Measurements from ENCODE around the gene MYO5B. TPM values are rescaled to one million over a fixed set of nuclear protein-coding genes. Genes with fewer than 3 reads are reported as not detected.
"Not testable (repeated sequence)": the region's sequence is repeated elsewhere in the genome, so short reads cannot be mapped to it uniquely, and the experiment has no call there.

Gene MYO5B
- total RNA-seq, 4 donors from 2014 or later = 32.0 to 63.3 (median 46.8) TPM

GRCh38 chr18:49813319-49814146 lies 381.4 kb downstream of the MYO5B start, which contains the start of gene ACAA2:
ACAA2 (minus strand) TSS chr18:49813533; CDS start chr18:49813484, 49 bp downstream.
- H3K4me3 ChIP-seq = peak within 1 kb of the TSS; percentile 59 to 89 (median 76)
- H3K27ac ChIP-seq = peak within 1 kb of the TSS; percentile 86 to 99 (median 95)
- no peaks in the 10 kb centered on the region for H3K36me3 ChIP-seq
- H3K27me3 ChIP-seq = no peaks in the 10 kb centered on the region
- DNase-seq = peak; percentile 28
- 0 to 2% methylated on average over 3 to 32 of the region's 74 CpGs for WGBS, 2 donors
- H3K9me3 ChIP-seq = peaks cover 0 to 8% (median 0%) of the 10 kb centered on the region in 3 donors
- H3K4me1 ChIP-seq = peaks cover 0 to 49% (median 17%) of the 10 kb centered on the region in 3 donors
- intact Hi-C loops (cut with DNase I) = no loop called here
- TF ChIP-seq POLR2A (IDR thresholded peaks at IDR 0.05) = peak in 2 of 4 donors; percentile 54 to 72
- TF ChIP-seq CTCF (IDR thresholded peaks at IDR 0.05) = no peak

- WGBS, 2 donors = 7 to 36% methylated on average over 10 to 12 of the region's 17 CpGs
- H3K27ac ChIP-seq = peak overlapping the region; percentile 86 to 99 (median 95)
- H3K9me3 ChIP-seq = peaks cover 0 to 11% (median 0%) of the 10 kb centered on the region in 3 donors
- no peaks in the 10 kb centered on the region for H3K36me3 ChIP-seq
- H3K27me3 ChIP-seq = no peaks in the 10 kb centered on the region
- intact Hi-C loops (cut with DNase I) = no loop called here
- TF ChIP-seq CTCF (IDR thresholded peaks at IDR 0.05) (no peak), POLR2A (IDR thresholded peaks at IDR 0.05) (no peak)
- peak overlapping the region; percentile 59 to 89 (median 76) for H3K4me3 ChIP-seq
- peaks cover 0 to 49% (median 17%) of the 10 kb centered on the region in 3 donors for H3K4me1 ChIP-seq
- no peak for DNase-seq
Measured at GRCh38 chr18:49813069-49813318, 382.0 kb downstream of the MYO5B start.

- peaks cover 0 to 49% (median 17%) of the 10 kb centered on the region in 3 donors for H3K4me1 ChIP-seq
- H3K27me3 ChIP-seq = no peaks in the 10 kb centered on the region
- intact Hi-C loops (cut with DNase I) = no loop called here
- H3K4me3 ChIP-seq = peak overlapping the region; percentile 59 to 89 (median 76)
- no peak for DNase-seq
- TF ChIP-seq CTCF (IDR thresholded peaks at IDR 0.05) (no peak), POLR2A (IDR thresholded peaks at IDR 0.05) (no peak)
- WGBS, 2 donors = 52 to 74% methylated on average over 12 to 13 of the region's 13 CpGs
- H3K27ac ChIP-seq = peak overlapping the region; percentile 86 to 99 (median 95)
- no peaks in the 10 kb centered on the region for H3K36me3 ChIP-seq
- peaks cover 0 to 11% (median 0%) of the 10 kb centered on the region in 3 donors for H3K9me3 ChIP-seq
Measured at GRCh38 chr18:49812286-49813068, 382.5 kb downstream of the MYO5B start.

DNA sequence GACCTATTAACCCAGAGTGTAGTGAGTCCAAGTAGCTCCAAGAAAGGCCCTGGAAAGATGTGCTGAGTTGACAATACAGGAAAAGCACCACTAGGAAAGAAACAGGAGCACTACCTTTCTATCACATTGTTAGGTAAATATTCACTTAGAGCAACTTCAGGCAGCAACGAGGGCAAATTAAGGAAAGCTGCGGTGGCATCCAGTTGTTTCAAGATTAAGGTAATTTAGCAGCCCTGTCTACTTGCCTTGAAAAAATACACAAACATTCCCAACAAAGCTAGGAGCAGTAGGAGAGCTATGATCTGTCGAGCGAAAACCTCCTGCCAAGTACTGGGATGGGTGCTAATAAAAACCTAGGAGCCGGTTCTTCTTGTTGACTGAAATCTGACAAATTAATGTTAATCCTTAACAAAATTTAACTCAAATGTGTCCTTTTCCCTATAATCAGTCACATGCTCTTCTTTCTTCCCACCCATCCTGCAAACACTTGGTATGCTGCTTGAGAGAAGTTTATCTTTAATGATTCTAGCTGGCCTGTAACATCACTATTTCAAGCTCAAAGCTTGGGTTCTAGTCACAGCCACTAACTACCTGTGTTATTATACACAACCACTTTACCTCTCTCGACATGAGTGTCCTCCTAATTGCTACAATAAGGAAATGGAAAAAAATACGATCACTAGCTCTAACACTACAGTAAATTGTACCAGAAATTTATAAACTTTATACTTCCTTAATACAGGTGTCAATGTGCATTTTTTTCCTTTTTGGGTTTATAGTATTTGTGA lies 383.6 kb downstream of the MYO5B start:
- intact Hi-C loops (cut with DNase I) = no loop called here
- peaks cover 0 to 49% (median 17%) of the 10 kb centered on the region in 3 donors for H3K4me1 ChIP-seq
- TF ChIP-seq POLR2A (IDR thresholded peaks at IDR 0.05) = no peak
- no peak for TF ChIP-seq CTCF (IDR thresholded peaks at IDR 0.05)
- no peaks in the 10 kb centered on the region for H3K27me3 ChIP-seq
- H3K36me3 ChIP-seq = no peaks in the 10 kb centered on the region
- peak overlapping the region in 1 of 4 donors; percentile 89 for H3K4me3 ChIP-seq
- 51 to 57% methylated on average over 7 of the region's 7 CpGs for WGBS, 2 donors
- H3K9me3 ChIP-seq = peaks cover 0 to 11% (median 0%) of the 10 kb centered on the region in 3 donors
- no peak for DNase-seq
- peak overlapping the region in 3 of 4 donors; percentile 0 to 38 (median 22) for H3K27ac ChIP-seq

DNA sequence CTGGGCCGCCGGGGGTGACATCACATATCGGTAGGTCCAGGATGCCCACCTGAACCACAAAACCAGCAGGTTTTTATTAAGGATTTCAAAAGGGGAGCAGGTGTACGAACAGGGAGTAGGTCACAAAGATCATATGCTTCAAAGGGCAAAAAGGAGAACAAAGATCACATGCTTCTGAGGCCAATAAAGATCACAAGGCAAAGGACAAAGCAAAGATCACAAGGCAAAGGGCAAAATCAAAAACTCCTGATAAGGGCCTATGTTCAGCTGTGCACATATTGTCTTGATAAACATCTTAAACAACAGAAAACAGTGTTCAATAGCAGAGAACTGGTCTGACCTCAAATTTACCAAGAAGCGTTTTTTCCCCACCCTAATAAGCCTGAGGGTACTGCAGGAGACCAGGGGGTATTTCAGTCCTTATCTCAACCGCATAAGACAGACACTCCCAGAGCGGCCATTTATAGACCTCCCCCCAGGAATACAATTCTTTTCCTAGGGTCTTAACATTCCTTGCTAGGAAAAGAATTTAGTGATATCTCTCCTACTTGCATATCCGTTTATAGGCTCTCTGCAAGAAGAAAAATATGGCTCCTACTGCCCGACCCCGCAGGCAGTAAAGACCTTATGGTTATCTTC lies 386.3 kb downstream of the MYO5B start:
- peaks cover 0 to 11% (median 0%) of the 10 kb centered on the region in 3 donors for H3K9me3 ChIP-seq
- DNase-seq; intact Hi-C loops (cut with DNase I); H3K36me3 ChIP-seq; H3K4me3 ChIP-seq; H3K27me3 ChIP-seq; H3K27ac ChIP-seq: not testable (repeated sequence)
- 94 to 95% methylated on average over 10 of the region's 10 CpGs for WGBS, 2 donors
- H3K4me1 ChIP-seq = peaks cover 0 to 34% (median 12%) of the 10 kb centered on the region in 3 donors

All from esophagus squamous epithelium (tissue), 5 donors.